Cardiac septum (tissue), 1 donor: ENCODE measurements around the gene ZNF474. TPM values are rescaled to one million over a fixed set of nuclear protein-coding genes. Genes with fewer than 3 reads are reported as not detected.

Experiments used
- DNase-seq: peaks from one replicate; pipeline ENCODE4 v3.0.0-alpha.2; 2020; ENCODE audit warnings: low spot score
- intact Hi-C: fragments of 100-400 bp; cut with DNase I; formaldehyde crosslinking; loops from one replicate; pipeline ENCODE4 v1.14.0; 2022
- total RNA-seq: library from RNA; stranded (reverse); fragmentation: NEBNext Ultra II Directional; extraction: Animal tissue kit (Norgen Biotek cat#: 25700); gene quantifications from one replicate; pipeline ENCODE4 v1.2.1, GENCODE V29; 2021
- donor health status: DM: no; HTN: no; CAD: no.

The ZNF474 gene
- total RNA-seq, 1 donor from 2014 or later: not detected

DNA sequence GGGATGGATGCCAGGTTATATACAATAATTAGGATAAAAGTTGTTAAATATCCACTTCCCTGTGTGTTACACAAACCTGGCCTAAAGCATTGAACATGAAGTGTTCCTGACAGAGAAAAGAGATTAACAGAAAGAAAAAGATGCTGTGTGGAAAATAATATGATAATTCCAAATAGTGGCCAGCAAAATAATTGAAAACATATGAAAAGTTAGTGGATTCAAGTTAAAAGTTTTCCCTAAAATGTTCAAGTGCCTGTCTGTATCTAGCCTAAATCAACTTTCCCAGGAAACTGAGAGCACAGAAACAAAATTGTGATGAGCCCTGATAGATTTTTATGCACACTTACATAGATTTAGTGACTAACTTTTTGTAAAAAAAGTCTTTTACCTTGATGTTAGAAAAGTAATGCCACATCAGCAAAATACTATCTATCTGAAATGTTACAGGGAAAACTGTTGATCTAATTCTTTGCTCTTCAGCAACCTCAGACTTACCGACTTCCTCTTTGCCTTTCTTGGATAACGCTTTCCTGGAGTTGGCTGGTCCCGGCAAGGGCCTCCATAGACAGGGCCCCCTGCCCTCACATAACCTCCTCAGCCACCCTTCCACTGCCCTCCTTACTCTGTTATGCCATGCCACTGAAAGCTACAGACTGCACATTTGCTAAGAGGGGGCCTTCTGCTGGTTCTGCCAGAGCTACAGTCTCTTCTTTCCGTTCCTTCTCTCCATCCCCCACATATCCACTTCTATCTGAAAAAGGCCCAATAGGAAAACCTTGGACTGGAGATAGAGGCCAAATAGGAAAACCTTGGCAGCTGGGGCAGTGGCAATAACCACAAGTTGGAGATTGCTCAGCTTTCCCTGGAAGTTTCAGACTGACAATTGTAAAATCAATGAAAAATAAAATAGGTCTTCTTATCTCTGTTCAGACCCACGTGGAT lies 44.4 kb downstream of the ZNF474 start:
- intact Hi-C loops: no loop called here
- no peak for DNase-seq

DNA sequence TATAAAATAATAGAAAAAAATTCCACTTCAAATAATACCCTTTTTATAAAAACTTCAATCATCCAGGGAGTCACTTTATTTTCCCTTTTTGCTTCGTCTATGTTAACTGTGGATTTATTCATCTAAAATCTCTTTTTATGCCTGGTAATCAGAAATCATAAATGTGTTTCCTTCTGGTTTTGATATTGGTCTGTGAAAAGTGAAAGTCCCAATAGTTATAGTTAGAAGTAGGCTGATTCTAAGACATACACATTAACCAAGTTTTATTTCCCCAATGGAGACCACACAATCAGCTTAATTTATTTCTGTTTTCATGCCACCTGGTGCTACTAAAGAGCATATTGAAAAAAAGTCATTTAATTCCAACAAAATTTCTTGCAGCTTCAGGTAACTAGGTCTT lies 45.7 kb downstream of the ZNF474 start:
- DNase-seq: no peak
- intact Hi-C loops: no loop called here

DNA sequence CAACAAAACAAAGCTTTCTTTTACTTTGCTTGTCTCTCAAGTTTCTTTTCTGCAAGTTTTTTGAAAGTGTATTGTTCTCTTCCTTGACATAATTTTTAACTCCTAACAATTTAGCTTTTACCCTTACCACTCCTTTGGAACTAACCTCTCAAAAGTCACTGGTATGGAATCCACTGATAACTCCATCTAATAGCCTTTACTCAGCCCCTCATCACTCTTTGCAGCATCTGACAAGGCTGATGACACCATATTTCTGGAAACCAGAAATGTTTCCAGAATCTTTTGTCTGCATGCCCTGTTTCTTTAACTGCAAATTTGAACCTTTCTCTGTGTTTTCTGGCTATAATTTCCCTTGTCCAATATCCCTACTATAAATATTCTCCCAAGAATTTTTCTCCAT lies 46.5 kb downstream of the ZNF474 start:
- no peak for DNase-seq
- intact Hi-C loops: no loop called here

DNA sequence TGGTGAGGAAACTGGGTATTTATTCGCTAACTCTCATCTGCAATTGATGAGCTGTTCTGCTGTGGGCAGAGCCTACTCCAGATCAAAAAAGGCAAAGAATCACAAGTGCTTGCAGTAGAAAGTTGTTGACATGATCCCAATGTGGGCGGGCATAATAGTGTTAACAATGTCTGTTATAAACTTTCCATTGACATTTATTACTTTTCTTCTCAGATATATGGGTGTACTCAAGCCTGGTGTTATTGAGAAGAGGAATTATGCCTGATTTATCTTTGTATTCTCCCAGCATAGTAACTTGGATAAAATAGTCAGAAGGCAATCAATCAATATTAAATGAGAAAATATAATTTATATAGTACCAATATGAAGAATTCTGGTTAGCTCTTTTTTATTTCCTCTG lies 47.8 kb downstream of the ZNF474 start:
- no peak for DNase-seq
- intact Hi-C loops: no loop called here

DNA sequence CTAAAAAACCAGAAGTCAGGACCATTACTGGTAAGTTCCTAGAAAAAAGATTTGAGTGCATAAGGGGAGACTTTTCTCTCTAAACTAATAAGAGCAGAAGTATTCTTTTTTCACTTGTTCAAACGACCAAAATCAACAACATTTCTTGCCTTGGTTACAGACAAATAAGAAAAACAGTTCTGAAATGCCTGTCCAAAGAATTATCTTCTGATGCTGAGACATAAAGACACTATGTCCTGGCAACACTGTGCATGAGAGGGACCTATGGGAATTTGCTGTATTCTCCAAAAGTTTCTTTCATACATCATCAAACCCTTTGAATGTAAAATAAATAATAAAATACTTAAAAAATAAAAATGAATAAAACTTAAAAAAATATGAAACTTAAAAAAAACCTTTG lies 50.4 kb downstream of the ZNF474 start:
- intact Hi-C loops: no loop called here
- no peak for DNase-seq

DNA sequence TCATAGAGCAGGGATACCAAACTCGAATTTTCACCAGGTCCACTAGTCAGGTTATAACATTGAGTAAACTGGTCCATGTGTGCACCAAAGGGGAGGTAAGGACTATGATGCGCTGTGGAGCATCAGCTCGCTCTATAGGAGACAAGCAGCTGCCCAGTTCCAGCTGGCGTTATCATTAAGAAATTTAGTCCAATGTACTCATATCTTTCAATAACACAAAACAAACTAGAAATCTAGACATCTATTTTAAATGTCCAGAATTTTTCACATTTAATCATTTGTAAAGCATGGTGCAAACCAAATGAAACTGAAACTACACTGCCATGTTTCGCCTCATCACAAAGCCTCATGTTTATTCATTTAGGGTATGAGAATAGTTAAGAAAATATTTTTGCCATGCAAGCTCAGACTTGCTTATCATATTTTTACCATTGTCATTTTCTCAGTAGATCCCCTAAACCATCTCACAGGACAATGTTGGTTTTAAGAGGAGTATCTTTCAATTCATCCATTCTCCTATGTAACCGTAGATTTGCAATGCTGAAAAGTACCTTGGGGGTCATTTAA lies 50.9 kb downstream of the ZNF474 start:
- DNase-seq: no peak
- intact Hi-C loops: no loop called here

DNA sequence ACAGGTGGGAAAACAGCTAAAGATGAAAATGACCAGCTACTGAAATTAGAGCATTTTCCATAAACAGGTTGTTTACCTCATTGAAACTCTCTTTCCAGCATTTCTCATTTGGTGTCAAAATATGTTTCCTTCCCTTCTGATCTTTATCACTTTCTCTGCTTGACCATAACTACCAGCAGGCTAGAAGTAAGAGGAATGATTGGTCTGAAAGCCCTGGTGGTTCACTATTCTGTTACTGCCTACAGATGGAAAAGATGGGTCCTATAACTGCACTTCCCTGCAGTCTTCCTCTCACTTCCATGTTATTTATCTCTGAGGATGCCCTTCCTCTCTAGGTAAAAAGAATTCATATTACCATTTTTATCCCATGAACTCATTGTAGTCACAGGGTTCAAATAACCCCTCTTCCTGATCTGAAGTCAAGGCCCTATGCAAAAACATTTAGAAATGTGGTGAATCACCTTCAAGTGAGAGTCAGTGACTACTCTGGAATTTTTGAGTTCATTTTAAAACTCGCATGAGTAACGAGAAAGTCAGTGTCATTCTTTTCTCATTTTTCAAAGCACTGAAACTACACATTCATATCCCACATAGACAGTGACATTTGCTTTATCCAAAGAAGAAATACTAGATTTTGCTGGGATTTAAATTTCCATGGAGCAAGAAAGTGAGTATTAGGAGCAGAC lies 51.7 kb downstream of the ZNF474 start:
- intact Hi-C loops: no loop called here

DNA sequence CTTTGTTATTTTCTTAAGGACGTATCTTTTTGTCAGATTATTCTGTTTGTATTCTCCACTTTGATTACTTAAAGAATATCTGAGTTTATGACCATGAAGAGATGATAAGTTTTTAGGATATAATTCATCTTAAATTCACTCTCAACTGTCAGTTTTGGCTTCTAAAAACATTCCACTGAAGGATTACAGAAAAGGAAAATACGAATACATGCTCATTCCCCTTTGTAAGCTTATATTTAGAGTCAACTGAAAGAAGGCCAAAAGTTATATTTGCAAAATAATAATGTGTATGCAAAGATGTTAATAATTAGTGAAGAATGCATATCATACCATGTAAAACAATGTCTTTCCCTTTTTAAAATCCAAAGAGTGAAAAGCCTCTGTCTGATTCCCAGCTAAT lies 52.5 kb downstream of the ZNF474 start:
- no peak for DNase-seq
- intact Hi-C loops: no loop called here

More for the DNA sequence above, 51.7 kb downstream of the ZNF474 start:
- DNase-seq: no peak

DNA sequence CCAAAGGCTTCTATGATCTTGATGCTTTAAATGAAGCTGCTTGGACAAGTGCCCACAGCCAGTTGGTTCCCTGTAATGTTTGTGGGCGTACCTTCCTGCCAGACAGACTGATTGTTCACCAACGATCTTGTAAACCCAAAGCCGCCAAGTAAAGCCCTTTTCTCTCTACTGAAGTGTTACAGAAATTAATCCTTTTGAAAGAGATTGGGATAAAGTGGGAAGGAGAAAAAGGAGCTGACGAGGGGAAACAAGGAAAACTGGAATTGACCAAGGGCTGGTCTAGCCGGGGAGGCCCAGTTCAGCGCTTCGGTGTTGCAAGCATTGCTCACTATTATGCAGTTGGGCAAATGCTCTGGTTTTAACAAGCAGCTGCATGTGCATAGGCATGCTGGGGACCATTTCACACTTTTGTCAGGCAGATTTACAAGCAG lies 53.2 kb downstream of the ZNF474 start:
- intact Hi-C loops: no loop called here
- no peak for DNase-seq

DNA sequence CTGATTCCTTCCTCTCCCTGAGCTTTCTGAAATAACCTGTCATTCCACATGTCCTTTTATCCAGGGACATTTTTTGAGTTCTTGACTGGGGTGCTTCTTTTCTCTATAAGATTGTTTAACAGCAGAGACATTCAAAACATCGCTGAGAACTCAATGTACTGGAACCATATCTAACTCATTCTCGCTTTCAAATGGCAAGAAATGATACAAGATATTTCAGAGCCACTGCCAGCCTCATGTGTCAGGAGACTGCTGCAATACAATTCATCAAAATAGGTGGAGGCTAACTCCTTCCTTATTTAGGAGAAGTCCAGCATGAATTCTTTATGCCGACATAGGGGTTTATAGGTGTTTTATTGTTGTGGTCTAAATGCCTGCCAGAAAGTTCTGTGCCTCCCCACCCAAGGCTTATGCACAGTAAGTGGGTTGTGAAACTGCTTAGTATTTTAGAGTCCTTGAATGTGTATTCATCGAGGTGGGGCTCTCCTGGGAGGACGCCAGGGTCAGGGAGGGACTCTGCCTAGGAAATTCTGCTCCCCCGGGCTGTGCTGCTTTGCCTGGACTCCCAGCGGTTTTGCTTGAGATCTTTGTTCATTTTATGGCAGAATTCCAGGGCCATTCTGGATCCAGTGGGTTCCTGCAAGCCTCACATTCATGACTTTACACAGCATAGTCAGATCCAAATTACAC lies 53.9 kb downstream of the ZNF474 start:
- peak; percentile 88 for DNase-seq
- intact Hi-C loops: no loop called here

DNA sequence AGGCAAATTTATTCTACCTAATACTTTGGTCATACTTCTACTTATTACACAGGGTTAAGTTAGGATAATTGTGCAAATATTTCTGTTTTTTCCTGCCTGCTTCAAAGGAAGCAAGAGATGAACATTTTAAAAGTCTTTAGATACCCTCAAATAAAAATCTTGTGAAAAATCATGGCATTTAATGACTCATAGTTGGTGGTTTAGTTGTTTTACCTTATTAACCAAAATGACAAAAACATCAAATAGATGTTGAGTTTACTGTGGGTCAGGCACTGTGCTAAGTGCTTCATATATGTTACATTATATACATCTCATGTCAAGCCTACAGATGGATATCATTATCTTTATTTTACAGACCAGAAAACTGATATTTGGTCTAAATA lies 54.4 kb downstream of the ZNF474 start:
- DNase-seq: no peak

DNA sequence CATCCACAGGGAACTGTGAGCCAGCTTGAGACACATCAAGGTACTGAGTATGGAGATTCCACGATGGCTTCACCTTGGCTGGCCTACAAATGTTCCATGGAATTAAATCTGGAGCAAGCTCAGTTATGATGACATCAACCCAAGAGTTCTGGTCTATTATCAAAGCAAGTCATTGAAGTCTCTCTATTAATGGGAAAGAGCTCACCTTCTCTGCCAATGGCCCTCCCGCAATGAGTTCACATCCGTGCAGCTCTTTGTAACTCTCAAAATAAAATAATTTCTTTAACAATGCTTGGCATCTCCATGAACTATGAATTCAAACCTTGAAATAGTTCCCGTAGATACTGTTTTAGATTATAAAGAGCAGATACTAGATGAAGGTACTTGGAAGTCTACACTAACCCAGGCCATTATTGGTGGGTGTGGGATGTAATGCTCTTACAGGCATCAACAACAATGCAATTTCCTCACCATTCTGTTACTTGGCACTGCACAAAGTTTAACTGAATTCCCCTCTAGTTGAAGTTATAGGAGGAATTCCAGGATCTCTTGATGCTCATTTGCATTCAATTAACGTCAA lies 55.4 kb downstream of the ZNF474 start:
- no peak for DNase-seq
- intact Hi-C loops: no loop called here

More for the DNA sequence above, 54.4 kb downstream of the ZNF474 start:
- intact Hi-C loops: no loop called here

DNA sequence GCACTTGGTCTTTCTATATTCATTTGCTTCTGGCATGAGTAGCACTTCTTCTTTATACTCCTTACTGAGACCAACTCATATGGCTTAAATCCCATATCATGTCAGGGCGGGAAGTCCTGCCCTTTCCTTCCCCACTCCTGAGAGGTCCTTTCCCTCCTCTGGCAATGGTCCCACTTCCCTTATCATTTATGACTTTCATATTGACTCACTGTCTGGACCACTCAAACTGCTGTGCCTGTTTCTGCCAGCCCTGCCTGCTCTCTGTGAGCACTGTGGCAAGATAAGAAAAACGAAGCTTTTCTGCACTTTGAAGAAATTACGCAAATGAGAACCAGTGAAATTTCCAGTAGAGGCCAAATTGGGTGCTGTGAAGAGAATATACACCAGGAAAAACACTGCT lies 58.1 kb downstream of the ZNF474 start:
- intact Hi-C loops: no loop called here

DNA sequence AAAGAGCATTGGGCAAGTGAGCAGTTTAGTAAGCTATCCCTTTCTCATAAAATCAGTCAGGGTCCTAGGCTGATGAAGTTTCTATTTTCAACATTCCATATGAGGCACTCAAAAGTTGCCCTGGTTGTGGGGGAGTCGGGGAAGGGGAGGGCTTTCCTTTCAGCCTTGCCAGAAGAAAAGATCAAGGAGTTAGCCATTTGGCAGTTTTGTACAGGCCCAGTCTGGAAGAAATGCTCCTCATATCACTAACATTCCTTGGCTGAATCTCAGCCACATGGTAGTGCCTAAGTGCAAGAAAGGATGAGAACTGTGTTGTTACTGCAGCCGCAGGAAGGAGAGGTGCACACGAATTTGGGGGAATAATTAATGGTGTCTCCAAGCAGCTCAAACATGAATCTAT lies 60.8 kb downstream of the ZNF474 start:
- intact Hi-C loops: loop anchor here (5.0 kb wide), 1 partner anchor 227 kb away; no protein-coding TSS in a partner anchor

More for the DNA sequence above, 58.1 kb downstream of the ZNF474 start:
- no peak for DNase-seq

DNA sequence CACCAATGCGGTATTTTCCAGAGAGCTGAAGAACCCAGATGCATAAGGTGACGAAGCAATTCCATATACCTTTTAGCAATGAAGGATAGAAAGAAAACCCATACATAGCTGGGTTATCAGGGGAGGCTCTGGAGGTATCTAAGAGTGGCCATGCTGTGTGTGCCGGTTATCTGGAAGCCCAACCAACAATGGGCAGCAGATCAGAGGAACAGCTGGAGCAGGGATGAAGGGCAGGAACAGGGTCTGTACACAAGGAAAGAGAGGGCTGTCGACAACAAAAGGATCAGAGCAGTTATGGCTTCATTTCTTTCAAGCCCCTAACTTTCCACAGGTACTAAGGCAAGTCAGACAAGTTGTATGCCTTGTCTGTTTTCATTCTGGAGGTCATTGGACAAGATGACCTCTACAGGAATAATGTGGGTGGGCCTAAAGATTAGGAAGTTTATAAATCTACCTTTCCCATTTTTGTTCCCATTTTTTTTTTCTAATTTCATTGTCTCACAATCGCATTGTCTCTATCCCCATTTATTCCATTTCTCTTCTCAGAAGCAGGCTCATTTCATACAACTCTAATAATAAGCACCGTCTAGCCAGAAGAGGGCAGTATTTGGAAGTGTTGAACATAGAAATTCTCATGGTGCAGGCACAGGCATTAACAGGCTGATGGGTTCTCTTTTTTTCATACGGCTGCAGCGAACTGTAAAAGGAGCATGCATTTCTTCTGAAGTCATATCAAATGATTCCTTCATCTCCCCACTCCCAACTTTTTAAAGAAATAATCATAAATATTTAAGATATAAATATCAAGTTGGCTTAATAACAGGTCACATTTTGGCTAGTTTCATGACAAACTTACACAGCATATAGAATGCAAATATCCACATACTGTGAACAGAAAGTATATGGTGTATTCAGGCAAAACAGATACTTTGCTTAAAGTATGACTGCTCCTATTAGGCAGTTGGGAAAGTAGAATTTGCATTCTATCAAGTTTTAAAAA lies 63.5 kb downstream of the ZNF474 start:
- intact Hi-C loops: loop anchor here (5.0 kb wide), 1 partner anchor 225 kb away; no protein-coding TSS in a partner anchor
- DNase-seq: no peak

More for the DNA sequence above, 60.8 kb downstream of the ZNF474 start:
- no peak for DNase-seq

DNA sequence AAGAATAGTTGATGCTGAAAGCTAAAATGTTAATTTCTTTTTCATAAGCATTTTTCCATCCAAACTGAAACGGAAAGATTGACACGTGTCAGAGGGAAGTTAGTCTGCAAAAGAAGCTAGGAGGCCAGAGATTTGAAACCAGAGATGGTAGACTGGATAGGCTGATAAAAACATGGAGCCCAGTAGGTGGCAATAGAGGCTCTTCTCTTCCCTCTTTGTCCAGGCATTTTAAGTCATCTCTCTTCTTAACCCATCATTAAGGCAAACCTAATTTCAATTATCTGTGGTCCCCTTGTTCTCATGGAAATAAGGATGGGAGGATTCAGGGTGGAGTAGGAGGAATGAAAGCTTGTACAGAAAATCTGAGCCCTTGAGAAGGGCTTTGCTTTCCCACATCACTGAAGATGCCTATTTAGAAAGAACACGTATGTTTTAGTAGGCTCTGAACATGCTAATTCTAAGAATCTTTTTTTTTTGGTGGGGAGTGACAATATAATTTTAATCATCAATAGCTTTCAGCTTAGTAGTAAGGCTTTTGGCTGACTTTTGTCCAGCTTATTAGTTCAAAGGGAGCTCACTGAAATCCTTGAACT lies 66.6 kb downstream of the ZNF474 start:
- no peak for DNase-seq
- intact Hi-C loops: loop anchor here (5.0 kb wide), 1 partner anchor 301 kb away; no protein-coding TSS in a partner anchor

DNA sequence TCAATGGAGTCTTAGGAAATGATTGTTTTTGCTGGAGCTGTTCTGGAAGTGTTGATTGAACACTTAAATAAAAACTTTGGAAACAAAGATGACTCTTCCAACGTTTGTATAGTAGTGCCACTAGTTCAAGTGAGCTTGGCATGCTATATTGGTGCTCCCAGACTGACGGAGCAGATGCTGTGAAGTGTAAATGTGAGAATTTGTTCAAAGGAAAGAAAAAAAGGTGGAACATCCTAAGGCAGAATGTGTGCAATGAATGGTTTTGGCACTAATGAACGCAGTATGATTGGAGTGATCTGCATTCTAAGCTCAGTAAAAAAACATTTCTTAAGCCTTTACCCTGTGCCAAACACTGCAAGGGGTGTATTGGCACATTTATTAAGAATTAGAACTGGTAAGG lies 69.8 kb downstream of the ZNF474 start:
- DNase-seq: no peak
- intact Hi-C loops: loop anchor here (5.0 kb wide), 1 partner anchor 298 kb away; no protein-coding TSS in a partner anchor

DNA sequence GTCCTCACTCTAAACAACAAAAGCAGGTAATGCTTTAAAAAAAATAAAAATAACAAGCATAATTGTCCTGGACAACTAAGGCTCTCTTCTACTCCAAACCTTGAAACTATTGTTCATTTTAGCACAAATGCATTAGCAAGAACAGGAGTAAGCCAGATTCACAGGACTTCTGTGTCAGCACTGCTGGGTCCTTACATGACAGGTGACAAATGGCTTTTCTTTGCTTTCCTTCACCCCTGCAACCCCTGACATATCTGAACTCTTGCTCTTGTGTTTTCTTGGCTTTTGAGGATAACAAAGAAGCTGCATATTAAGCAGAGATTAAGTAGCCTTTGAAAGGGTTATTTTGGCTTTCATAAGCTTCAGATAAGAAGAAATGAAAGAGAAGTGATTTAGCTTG lies 71.1 kb downstream of the ZNF474 start:
- intact Hi-C loops: no loop called here

More for the DNA sequence above, 71.1 kb downstream of the ZNF474 start:
- DNase-seq: no peak
